GM10266 (cell line): ENCODE results near the gene AGPAT1.
"Not testable (repeated sequence)": the region's sequence is repeated elsewhere in the genome, so short reads cannot be mapped to it uniquely, and the experiment has no call there.

ENCODE experiments used
- DNase-seq: peaks from one replicate; pipeline ENCODE4 v3.0.0; 2012; ENCODE audit errors: extremely low spot score
- CTCF ChIP-seq: IDR thresholded peaks from 2 replicates; pipeline ENCODE4 v1.5.1; 2012; ENCODE audit warnings: mild to moderate bottlenecking, low read depth; ENCODE audit not compliant: control insufficient read depth, insufficient read depth; ENCODE audit errors: missing control alignments

Gene AGPAT1

GRCh38 chr6:32196682-32197616, 21.1 kb upstream of the AGPAT1 start:
- no peak for DNase-seq

GRCh38 chr6:32195902-32196681, 20.2 kb upstream of the AGPAT1 start:
- TF ChIP-seq CTCF: no peak
- DNase-seq: peak; percentile 84

More at GRCh38 chr6:32196682-32197616, 21.1 kb upstream of the AGPAT1 start:
- peak; percentile 22 for TF ChIP-seq CTCF

- DNase-seq: peak; percentile 97
- no peak for TF ChIP-seq CTCF
Observed at GRCh38 chr6:32195652-32195901, 19.7 kb upstream of the AGPAT1 start.

- peak; percentile 56 for TF ChIP-seq CTCF
- DNase-seq: no peak
Observed at GRCh38 chr6:32194825-32195651, 19.2 kb upstream of the AGPAT1 start.

GRCh38 chr6:32194388-32194787, 18.5 kb upstream of the AGPAT1 start:
- TF ChIP-seq CTCF: no peak
- no peak for DNase-seq

GRCh38 chr6:32193096-32193495, 17.2 kb upstream of the AGPAT1 start:
- not testable (repeated sequence) for DNase-seq

GRCh38 chr6:32192608-32193039, 16.7 kb upstream of the AGPAT1 start, which contains the start of gene GPSM3:
TSS of gene GPSM3 (minus strand) at chr6:32192643. CDS start at chr6:32192513, 130 bp downstream.
- no peak for DNase-seq
- no peak for TF ChIP-seq CTCF
